ENCODE data around the gene MCF2L.

The MCF2L gene

DNA sequence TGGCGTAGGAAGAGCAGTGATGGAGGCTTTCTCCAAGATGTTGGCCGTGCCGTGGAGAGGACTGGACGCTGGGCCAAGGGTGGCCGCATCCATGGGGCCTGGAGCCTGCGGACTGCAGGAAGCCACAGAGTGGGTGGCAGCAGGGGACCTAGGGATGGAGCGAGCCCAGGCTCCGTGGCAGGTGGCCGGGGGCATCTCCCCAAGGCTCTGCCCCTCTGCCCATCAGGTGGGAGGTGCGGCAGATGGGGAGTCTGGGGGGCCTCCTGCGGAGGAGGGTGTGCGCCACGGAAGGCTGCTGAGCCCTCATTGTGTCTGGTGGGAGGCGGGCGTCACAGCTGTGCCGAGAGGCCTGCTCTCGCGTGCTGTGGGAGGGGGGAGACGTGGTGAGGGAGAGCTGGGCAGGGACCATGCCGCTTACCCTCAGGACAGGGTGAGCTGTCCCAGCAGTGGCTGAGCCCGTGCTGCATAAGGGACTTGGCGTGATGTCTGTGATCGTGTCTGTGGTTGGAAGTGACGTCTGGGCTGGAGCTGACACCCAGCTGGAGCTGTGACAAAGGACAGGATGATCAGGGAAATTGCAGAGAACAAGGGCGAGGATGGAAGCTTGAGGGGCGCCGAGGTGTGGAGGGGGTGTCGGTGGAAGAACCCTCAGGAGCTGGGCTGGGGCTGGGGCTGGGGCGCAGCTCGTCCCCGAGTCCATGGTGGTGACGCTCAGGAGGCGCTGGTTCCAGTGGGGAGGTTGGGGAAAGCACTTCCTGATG, 13.4 kb downstream of the MCF2L start:
- DNase-seq (ENCODE audit: low spot score): no peak

- DNase-seq (ENCODE audit: low spot score): no peak
These were observed 14.0 kb downstream of the MCF2L start for GRCh38 chr13:112983042-112983305.

- DNase-seq (ENCODE audit: low spot score): peak; percentile 71
These were observed 14.6 kb downstream of the MCF2L start for GRCh38 chr13:112983428-112984196.

- no peak for DNase-seq (ENCODE audit: low spot score)
These were observed 15.5 kb downstream of the MCF2L start for GRCh38 chr13:112984501-112984900.

GRCh38 chr13:112984954-112985802, 16.2 kb downstream of the MCF2L start:
- peak; percentile 82 for DNase-seq (ENCODE audit: low spot score)

DNA sequence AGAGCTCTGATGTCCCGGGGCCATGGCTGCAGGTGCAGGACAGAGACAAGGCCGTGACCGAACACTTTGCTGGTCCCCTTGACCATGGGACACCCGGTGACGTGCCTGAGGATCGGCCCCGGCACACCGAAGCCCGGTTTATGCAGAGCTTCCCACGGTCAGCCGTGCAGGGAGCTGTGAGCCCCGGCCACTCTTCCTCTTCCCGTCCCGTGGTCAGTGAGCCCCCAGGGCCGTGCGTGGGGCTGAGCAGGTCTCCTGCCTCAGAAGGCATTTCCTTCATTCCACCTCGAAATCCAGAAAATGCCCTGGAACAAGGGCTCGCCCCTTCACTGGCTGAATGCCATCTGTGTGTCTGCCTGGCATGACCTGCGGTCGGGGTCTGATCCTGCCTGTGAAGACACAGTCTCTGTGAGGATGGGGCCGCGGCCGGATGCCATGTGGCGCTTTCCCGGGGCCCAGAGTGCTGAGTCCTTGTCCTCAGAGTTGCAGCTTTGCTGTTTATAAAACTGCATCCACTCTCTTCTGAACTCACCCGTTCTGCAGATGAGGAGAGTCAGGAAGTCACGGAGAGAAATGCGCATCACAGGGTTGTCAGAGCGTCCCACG, 16.9 kb downstream of the MCF2L start:
- DNase-seq (ENCODE audit: low spot score): no peak

- DNase-seq (ENCODE audit: low spot score): no peak
These were observed 17.5 kb downstream of the MCF2L start for GRCh38 chr13:112986470-112986869.

- no peak for DNase-seq (ENCODE audit: low spot score)
These were observed 18.1 kb downstream of the MCF2L start for GRCh38 chr13:112986946-112987681.

GRCh38 chr13:112987682-112988024, 18.6 kb downstream of the MCF2L start:
- DNase-seq (ENCODE audit: low spot score): no peak

GRCh38 chr13:112990783-112991182, 21.8 kb downstream of the MCF2L start:
- no peak for DNase-seq (ENCODE audit: low spot score)

- no peak for DNase-seq (ENCODE audit: low spot score)
These were observed 22.6 kb downstream of the MCF2L start for GRCh38 chr13:112991609-112992008.

- DNase-seq (ENCODE audit: low spot score): no peak
These were observed 24.1 kb downstream of the MCF2L start for GRCh38 chr13:112992931-112993680.

DNA sequence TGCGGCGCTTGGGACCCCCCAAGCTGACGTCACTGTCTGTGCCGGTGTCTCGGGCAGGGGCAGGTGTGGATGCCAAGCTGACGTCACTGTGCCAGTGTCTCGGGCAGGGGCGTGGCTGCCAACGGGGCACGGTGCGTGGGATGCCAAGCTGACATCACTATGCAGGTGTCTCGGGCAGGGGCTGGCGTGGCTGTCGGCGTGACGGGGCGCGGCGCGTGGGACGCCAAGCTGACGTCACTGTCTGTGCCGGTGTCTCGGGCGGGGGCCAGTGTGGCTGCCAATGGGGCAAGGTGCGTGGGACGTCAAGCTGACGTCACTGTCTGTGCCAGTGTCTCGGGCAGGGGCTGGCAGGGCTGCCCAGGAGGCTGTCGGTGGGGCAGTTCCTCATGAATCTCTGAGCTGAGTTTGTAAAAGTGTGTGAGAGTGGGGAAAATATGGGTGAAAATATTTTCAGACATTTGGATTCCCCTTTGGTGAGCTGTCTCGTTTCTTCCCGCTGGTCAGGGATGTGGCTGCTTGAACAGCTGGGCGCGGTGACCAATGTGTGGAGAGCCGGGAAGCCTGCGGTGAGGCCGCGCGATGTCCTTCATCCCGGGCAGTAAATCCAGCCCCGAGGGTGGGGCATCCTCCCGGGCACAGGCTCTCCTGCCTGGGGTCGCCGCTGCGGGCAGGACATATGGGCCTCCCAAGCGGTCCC, 25.2 kb downstream of the MCF2L start:
- DNase-seq (ENCODE audit: low spot score): no peak

GRCh38 chr13:112994781-112995355, 25.9 kb downstream of the MCF2L start:
- DNase-seq (ENCODE audit: low spot score): no peak

DNA sequence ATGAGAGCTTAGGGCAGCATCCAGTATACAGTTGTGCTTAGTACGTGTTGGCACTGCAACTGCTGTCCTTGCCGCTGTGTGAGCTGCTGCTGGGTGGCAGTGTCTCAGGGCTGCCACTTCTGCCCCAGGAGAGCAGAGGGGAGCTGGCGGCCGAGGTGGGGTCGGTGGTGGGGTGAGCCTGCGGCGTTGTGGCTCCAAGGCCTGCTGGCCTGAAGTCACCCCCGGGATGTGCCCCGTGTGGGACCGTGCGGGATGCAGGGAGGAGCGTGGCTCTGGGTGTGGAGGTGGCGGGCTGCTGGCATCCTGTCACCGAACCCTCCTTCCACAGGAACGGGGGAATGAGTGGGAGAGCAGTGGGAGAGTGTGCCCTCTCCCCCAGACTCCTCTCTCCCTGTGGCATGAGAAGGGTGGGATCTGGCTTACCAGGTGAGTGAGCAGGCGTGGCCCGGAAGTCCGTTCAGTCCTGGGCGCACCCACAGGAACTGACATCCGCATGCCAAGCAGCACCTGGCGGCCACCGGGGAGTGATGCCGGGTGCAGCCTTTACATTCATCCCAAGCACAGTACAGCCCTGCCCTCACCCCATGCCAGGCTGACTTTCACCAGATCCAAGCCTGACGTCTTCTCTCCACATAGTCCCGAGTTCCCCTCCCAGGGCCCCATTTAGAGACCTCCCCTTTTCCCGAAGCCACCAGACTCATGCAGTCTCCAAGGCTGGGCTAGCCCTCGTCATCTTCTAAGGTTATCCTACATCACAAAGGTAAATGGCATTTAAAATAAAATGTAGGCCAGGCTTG, 26.6 kb downstream of the MCF2L start:
- no peak for DNase-seq (ENCODE audit: low spot score)

DNA sequence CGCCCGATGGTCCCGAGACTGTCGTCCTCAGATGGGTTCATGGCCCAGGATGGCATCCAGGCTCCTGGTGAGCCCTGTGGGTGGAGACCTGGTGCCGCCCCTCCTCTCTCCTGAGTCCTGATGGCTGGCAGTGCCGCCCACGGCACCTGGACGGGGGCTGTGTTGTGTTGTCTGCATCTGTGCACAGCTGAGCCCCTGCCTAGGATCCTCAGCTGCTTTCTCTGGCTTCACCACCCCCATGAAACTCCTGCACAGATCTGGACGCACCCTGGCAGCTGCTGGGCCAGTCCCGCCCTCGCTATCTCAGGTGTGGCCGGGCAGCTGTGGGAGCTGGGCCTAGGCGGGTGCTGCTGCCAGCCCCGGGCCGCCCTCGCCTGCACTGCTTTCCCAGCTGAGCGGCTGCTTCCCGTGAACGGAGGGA, 27.7 kb downstream of the MCF2L start:
- no peak for DNase-seq (ENCODE audit: low spot score)

GRCh38 chr13:112997188-112998130, 28.4 kb downstream of the MCF2L start:
- DNase-seq (ENCODE audit: low spot score): no peak
